GM19438 (cell line): ENCODE results near the gene PLK5.
A peak's percentile ranks its signal among the peaks of the same experiment; 100 is the strongest.
"Not testable (repeated sequence)": the region's sequence is repeated elsewhere in the genome, so short reads cannot be mapped to it uniquely, and the experiment has no call there.

Experiments
- ATAC-seq: cut with Tn5 transposase; IDR thresholded peaks from one replicate; pipeline ENCODE4 v1.9.1; 2021; ENCODE audit warnings: low read depth; ENCODE audit not compliant: unreplicated experiment

The PLK5 gene

GRCh38 chr19:1490311-1491113, 33.4 kb upstream of the PLK5 start, which contains the start of gene PCSK4:
TSS of gene PCSK4 (minus strand) at chr19:1490350. CDS start at chr19:1490346, 4 bp downstream.
- ATAC-seq, result peak; percentile 82

- ATAC-seq, result no peak
These were observed 32.6 kb upstream of the PLK5 start, which contains the start of gene REEP6 for GRCh38 chr19:1491114-1491848. TSS of gene REEP6 (plus strand) at chr19:1491181. CDS start at chr19:1491270, 89 bp downstream.

GRCh38 chr19:1491849-1492170, 32.1 kb upstream of the PLK5 start:
- ATAC-seq, result no peak

GRCh38 chr19:1492474-1493006, 31.3 kb upstream of the PLK5 start:
- no peak for ATAC-seq

- no peak for ATAC-seq
These were observed 29.6 kb upstream of the PLK5 start for GRCh38 chr19:1494115-1494815.

GRCh38 chr19:1495051-1495798, 28.7 kb upstream of the PLK5 start:
- no peak for ATAC-seq

GRCh38 chr19:1495799-1496713, 27.8 kb upstream of the PLK5 start:
- no peak for ATAC-seq

- no peak for ATAC-seq
These were observed 26.9 kb upstream of the PLK5 start for GRCh38 chr19:1496714-1497577.

- no peak for ATAC-seq
These were observed 26.2 kb upstream of the PLK5 start for GRCh38 chr19:1497578-1498235.

- ATAC-seq, result not testable (repeated sequence)
These were observed 24.6 kb upstream of the PLK5 start for GRCh38 chr19:1499231-1499630.

GRCh38 chr19:1501200-1501595, 22.7 kb upstream of the PLK5 start:
- no peak for ATAC-seq

- no peak for ATAC-seq
These were observed 21.3 kb upstream of the PLK5 start for GRCh38 chr19:1502433-1503088.

GRCh38 chr19:1503089-1503924, 20.6 kb upstream of the PLK5 start:
- ATAC-seq, result no peak

GRCh38 chr19:1503925-1504773, 19.7 kb upstream of the PLK5 start:
- ATAC-seq, result no peak

GRCh38 chr19:1505012-1505411, 18.9 kb upstream of the PLK5 start:
- no peak for ATAC-seq
